GM18858 (cell line): ENCODE results near the gene CTNNBL1.

Experiments used
- ATAC-seq: cut with Tn5 transposase; IDR thresholded peaks from one replicate; pipeline ENCODE4 v1.9.1; 2021; ENCODE audit not compliant: unreplicated experiment

Gene CTNNBL1

GRCh38 chr20:37736132-37736531, 42.3 kb downstream of the CTNNBL1 start:
- no peak for ATAC-seq

- ATAC-seq: no peak
These were observed 44.1 kb downstream of the CTNNBL1 start for GRCh38 chr20:37737826-37738420.

DNA sequence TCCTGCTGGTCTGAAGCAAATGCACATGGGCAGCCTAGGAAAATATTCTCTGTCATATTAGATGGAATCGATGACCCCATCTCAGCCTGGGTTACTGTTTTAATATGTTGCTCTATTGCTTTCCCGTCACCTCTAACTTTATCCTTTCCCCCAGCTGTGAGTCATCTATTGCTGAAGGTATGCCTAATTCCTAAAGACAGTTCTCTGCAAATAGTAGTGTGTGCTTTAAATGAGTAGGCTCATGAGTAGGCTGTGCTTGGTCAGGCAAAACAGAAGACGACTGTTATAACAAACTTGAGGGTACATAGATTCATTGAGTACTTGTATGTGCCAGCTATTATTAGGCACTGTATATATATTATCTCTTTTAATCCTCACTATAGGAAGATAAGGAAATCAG, 47.2 kb downstream of the CTNNBL1 start:
- no peak for ATAC-seq

DNA sequence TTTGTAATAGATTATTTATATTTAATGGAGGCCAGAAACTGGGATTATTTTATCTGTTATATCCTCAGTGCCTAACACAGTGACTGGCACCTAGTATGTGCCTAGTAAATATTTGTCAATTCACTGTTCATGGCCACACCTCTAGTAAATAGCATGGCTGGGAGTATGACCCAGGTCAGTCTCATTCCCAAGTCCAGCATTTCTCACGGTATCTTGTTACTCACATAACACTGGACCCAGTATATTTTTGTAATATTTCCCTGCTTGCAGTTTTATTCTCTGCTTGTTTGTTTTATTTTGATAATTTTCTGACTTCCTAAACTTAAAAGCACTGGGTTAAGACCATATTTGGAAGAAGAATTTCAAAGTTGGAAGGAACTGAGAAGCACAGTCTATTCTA, 47.7 kb downstream of the CTNNBL1 start:
- no peak for ATAC-seq

- no peak for ATAC-seq
These were observed 48.3 kb downstream of the CTNNBL1 start for GRCh38 chr20:37742131-37742530.

GRCh38 chr20:37744347-37744746, 50.5 kb downstream of the CTNNBL1 start:
- no peak for ATAC-seq

DNA sequence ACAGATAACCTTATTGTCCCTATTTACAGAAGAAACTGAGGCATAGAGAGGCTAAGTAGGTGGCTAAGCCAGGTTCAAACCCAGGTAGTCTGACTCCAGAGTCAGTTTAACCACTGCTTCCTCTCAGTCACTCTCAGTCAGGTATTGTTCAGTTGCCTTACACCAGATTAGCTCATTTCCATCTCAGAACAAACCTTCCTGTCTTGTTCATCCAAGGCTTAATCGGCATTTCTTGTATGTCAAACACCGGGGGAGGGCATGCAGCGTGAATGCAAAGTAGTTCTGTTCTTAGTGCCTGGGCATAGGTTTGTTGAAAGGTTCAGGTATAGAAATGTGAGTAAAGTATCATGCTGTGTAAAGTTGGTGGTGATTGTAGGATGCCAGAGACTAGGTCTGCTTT, 51.7 kb downstream of the CTNNBL1 start:
- no peak for ATAC-seq

GRCh38 chr20:37748015-37748414, 54.2 kb downstream of the CTNNBL1 start:
- ATAC-seq: no peak

DNA sequence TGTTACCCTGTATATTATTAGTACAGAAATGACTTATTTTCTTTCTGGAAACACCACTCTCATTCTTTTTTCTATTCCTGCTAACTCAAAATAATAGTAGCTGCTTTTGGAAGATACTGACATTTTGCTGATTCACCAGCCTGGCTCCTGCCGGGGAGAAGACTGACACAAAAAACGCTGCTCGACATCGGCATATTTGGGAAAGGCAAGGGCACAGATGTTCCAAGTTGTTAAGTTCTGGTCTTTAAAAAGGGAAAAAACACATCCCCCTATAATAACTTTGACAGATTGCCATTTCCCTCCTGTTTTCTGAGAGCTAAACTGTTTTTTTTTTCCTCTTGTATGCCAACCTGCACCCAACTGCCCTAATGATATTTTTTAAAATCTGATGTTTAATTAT, 55.4 kb downstream of the CTNNBL1 start:
- no peak for ATAC-seq

- no peak for ATAC-seq
These were observed 56.0 kb downstream of the CTNNBL1 start for GRCh38 chr20:37749620-37750403.

GRCh38 chr20:37755665-37756064, 61.8 kb downstream of the CTNNBL1 start:
- ATAC-seq: no peak

- no peak for ATAC-seq
These were observed 62.4 kb downstream of the CTNNBL1 start for GRCh38 chr20:37756234-37756633.

GRCh38 chr20:37757550-37757949, 63.7 kb downstream of the CTNNBL1 start:
- no peak for ATAC-seq

DNA sequence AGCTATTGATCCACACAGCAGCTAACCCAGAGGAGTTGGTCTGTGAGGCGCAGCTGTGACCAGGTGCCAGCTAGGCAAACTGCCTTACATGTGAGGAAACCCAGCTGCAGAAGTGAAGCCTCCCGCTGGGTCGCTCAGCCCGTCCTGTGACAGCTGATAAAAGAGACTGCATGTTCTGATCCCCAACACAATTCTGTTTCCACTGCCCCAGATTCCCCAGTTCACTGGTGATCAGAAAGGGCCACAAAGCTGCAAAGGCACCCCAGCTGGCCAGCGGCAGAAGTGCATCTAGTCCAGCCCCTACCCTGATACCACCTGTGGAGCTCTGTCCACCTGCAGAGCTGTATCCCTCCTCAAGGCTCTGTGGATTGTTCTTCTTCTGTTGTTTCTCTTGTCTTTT, 64.5 kb downstream of the CTNNBL1 start:
- no peak for ATAC-seq

GRCh38 chr20:37759052-37759553, 65.3 kb downstream of the CTNNBL1 start:
- no peak for ATAC-seq

- ATAC-seq: no peak
These were observed 66.0 kb downstream of the CTNNBL1 start for GRCh38 chr20:37759761-37760209.

GRCh38 chr20:37760322-37760721, 66.5 kb downstream of the CTNNBL1 start:
- ATAC-seq: no peak

- ATAC-seq: no peak
These were observed 69.1 kb downstream of the CTNNBL1 start for GRCh38 chr20:37762716-37763485.

DNA sequence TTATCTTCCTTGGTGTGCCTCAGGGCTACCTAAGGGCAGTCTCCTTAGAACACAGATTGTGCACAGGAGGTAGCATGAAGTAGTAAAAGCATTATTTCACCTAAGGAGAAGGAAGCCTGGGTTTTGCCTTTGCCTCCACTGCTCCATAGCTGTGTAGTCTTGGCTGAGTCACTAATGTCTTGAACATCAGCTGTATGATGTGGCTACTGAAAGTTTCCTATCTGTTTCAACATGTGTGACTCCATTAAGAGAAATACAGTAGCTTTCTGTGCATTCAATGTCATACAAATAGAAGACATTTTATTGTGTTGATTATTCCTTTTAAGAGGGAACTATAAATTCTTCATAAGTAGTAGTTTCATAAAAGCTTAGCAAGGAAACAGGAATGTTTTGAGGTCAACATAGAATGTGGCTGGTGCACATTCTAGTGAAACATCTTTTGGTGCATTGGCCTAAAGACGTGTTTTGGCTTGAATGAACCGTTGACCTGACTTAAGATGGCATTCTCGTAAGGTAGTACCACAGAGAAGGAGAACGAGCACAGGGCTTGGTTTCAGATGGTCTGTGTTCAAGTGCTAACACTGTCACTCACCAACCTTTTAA, 70.6 kb downstream of the CTNNBL1 start:
- ATAC-seq: no peak

DNA sequence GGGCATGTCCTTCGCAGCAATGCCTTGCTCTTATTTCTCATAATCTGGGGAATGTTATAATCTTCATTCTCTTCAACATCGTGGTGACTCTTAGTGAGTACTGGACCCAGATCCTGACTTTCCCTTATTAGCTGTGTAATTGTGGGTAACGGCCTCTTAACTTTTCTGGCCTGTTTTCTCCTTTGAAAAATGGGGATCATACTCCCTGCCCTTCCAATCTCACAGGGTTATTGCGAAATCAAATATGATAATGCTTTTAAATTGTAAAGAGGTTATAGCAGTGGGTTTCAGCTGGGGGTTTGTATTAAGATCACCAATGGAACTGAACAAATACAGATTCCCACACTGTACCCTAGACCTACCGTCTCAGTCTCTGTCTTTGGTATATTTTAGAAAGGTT, 77.1 kb downstream of the CTNNBL1 start:
- ATAC-seq: no peak

DNA sequence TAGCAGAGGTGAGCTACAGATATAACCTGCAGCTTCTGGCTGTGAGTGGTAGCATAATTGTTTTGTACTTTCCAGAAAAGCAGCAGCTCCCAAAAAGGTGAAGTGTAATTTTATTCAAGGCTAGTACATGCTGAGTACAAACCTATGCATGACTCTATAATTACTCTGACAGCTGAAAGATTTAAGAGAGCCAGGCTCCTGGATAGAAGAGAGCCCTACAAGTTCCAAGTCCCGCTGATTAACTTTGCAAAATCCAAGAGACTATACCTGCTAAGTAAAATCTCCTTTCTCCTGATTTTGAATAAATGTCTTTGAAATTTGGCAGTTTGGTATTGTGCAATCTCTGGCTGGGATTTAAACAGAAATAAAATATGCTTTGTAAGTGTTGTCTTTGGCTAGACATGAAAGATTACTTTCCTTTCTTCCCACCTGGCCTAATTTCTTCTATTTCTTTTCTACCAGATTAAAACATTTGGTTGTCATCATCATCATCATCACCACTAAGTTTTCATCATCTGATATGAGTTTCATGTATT, 79.5 kb downstream of the CTNNBL1 start:
- ATAC-seq: no peak
